ENCODE data around the gene KCNK10.

The KCNK10 gene

GRCh38 chr14:88225721-88226120 is 97.3 kb downstream of the KCNK10 start:
- TF ChIP-seq POU2F2 (IDR thresholded peaks at IDR 0.05; ENCODE audit: low read depth, low read length) (no peak), TAF1 (IDR thresholded peaks at IDR 0.05; ENCODE audit: low read depth, low read length) (no peak), PAX5 (IDR thresholded peaks at IDR 0.05; ENCODE audit: insufficient read depth, low read length, severe bottlenecking) (no peak), SPI1 (IDR thresholded peaks at IDR 0.05; ENCODE audit: low read depth, low read length) (no peak), POLR2AphosphoS5 (IDR thresholded peaks at IDR 0.05; ENCODE audit: low read depth, low read length) (no peak), POLR2A (IDR thresholded peaks at IDR 0.05; ENCODE audit: low read depth, low read length) (no peak)
- FAIRE-seq (no peak), DNase-seq (ENCODE audit: insufficient read length, low spot score) (no peak)

- FAIRE-seq: no peak
These were observed 104.8 kb downstream of the KCNK10 start for GRCh38 chr14:88218119-88218915.

DNA sequence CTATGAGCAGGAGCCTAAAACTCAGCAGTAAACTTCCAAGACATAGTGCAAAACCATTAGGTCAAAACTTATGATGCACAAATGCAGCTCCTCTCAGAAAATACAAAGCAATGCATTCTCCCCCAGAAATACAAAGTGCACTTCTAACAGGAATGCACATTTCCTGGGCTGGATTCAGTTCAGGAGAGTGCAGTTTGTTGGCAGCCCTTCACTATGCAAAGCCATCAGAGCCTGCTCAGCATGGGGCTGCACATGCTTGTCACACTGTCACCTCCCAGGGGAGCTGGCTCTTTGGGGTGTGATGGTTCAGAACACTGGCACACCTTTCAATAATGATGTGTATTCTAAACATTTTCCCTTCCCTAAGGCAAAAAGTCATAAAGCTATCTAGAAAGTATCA is 110.4 kb downstream of the KCNK10 start:
- DNase-seq (ENCODE audit: insufficient read length, low spot score) (no peak), FAIRE-seq (no peak)
- TF ChIP-seq SPI1 (IDR thresholded peaks at IDR 0.05; ENCODE audit: low read depth, low read length) (no peak), POLR2AphosphoS5 (IDR thresholded peaks at IDR 0.05; ENCODE audit: low read depth, low read length) (no peak), TAF1 (IDR thresholded peaks at IDR 0.05; ENCODE audit: low read depth, low read length) (no peak), POLR2A (IDR thresholded peaks at IDR 0.05; ENCODE audit: low read depth, low read length) (no peak), POU2F2 (IDR thresholded peaks at IDR 0.05; ENCODE audit: low read depth, low read length) (no peak), PAX5 (IDR thresholded peaks at IDR 0.05; ENCODE audit: insufficient read depth, low read length, severe bottlenecking) (no peak)

More at GRCh38 chr14:88218119-88218915, 104.8 kb downstream of the KCNK10 start:
- DNase-seq (ENCODE audit: insufficient read length, low spot score): no peak
- TF ChIP-seq POLR2AphosphoS5 (IDR thresholded peaks at IDR 0.05; ENCODE audit: low read depth, low read length) (no peak), POU2F2 (IDR thresholded peaks at IDR 0.05; ENCODE audit: low read depth, low read length) (no peak), SPI1 (IDR thresholded peaks at IDR 0.05; ENCODE audit: low read depth, low read length) (no peak), TAF1 (IDR thresholded peaks at IDR 0.05; ENCODE audit: low read depth, low read length) (no peak), PAX5 (IDR thresholded peaks at IDR 0.05; ENCODE audit: insufficient read depth, low read length, severe bottlenecking) (no peak), POLR2A (IDR thresholded peaks at IDR 0.05; ENCODE audit: low read depth, low read length) (no peak)

GRCh38 chr14:88210426-88210825 is 112.6 kb downstream of the KCNK10 start:
- TF ChIP-seq SPI1 (IDR thresholded peaks at IDR 0.05; ENCODE audit: low read depth, low read length) (no peak), POLR2A (IDR thresholded peaks at IDR 0.05; ENCODE audit: low read depth, low read length) (no peak), POLR2AphosphoS5 (IDR thresholded peaks at IDR 0.05; ENCODE audit: low read depth, low read length) (no peak), PAX5 (IDR thresholded peaks at IDR 0.05; ENCODE audit: insufficient read depth, low read length, severe bottlenecking) (no peak), POU2F2 (IDR thresholded peaks at IDR 0.05; ENCODE audit: low read depth, low read length) (no peak)
- DNase-seq (ENCODE audit: insufficient read length, low spot score): no peak
- no peak for FAIRE-seq

GRCh38 chr14:88209273-88209672 is 113.8 kb downstream of the KCNK10 start:
- no peak for FAIRE-seq
- no peak for DNase-seq (ENCODE audit: insufficient read length, low spot score)
- TF ChIP-seq TAF1 (IDR thresholded peaks at IDR 0.05; ENCODE audit: low read depth, low read length) (no peak), POLR2A (IDR thresholded peaks at IDR 0.05; ENCODE audit: low read depth, low read length) (no peak), POLR2AphosphoS5 (IDR thresholded peaks at IDR 0.05; ENCODE audit: low read depth, low read length) (no peak), POU2F2 (IDR thresholded peaks at IDR 0.05; ENCODE audit: low read depth, low read length) (no peak), PAX5 (IDR thresholded peaks at IDR 0.05; ENCODE audit: insufficient read depth, low read length, severe bottlenecking) (no peak), SPI1 (IDR thresholded peaks at IDR 0.05; ENCODE audit: low read depth, low read length) (no peak)

- no peak for DNase-seq (ENCODE audit: insufficient read length, low spot score)
- FAIRE-seq: no peak
- no peak for TF ChIP-seq SPI1 (IDR thresholded peaks at IDR 0.05; ENCODE audit: low read depth, low read length)
- no peak for TF ChIP-seq POLR2A (IDR thresholded peaks at IDR 0.05; ENCODE audit: low read depth, low read length)
- no peak for TF ChIP-seq POU2F2 (IDR thresholded peaks at IDR 0.05; ENCODE audit: low read depth, low read length)
These were observed 114.2 kb downstream of the KCNK10 start for GRCh38 chr14:88208858-88209257.

DNA sequence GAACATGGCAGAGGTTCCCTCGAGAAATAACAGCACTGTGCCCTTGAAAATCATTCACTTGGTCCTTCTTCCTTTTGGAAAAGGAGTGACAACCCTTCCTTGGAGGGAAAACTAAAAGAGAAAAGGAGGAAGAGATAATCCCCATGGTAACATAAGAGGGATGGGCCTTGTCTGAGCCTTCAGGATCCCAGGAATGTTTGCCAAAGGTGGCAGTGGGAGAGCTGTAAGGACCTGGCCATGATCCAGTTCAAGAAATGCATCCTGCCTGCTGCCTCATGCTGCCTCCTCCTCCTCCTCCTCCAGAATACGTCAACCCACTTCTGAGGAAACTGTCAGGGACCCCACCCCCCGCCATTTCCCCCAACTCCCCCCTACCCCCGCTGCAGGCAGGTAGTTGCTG is 118.8 kb downstream of the KCNK10 start:
- TF ChIP-seq TAF1 (IDR thresholded peaks at IDR 0.05; ENCODE audit: low read depth, low read length) (no peak), POU2F2 (IDR thresholded peaks at IDR 0.05; ENCODE audit: low read depth, low read length) (no peak), SPI1 (IDR thresholded peaks at IDR 0.05; ENCODE audit: low read depth, low read length) (no peak), PAX5 (IDR thresholded peaks at IDR 0.05; ENCODE audit: insufficient read depth, low read length, severe bottlenecking) (no peak), POLR2A (IDR thresholded peaks at IDR 0.05; ENCODE audit: low read depth, low read length) (no peak), POLR2AphosphoS5 (IDR thresholded peaks at IDR 0.05; ENCODE audit: low read depth, low read length) (no peak)
- no peak for DNase-seq (ENCODE audit: insufficient read length, low spot score)
- no peak for FAIRE-seq

GRCh38 chr14:88203291-88203690 is 119.8 kb downstream of the KCNK10 start:
- FAIRE-seq (no peak), DNase-seq (ENCODE audit: insufficient read length, low spot score) (no peak)
- TF ChIP-seq POLR2A (IDR thresholded peaks at IDR 0.05; ENCODE audit: low read depth, low read length): no peak
- no peak for TF ChIP-seq PAX5 (IDR thresholded peaks at IDR 0.05; ENCODE audit: insufficient read depth, low read length, severe bottlenecking)
- no peak for TF ChIP-seq POU2F2 (IDR thresholded peaks at IDR 0.05; ENCODE audit: low read depth, low read length)

DNA sequence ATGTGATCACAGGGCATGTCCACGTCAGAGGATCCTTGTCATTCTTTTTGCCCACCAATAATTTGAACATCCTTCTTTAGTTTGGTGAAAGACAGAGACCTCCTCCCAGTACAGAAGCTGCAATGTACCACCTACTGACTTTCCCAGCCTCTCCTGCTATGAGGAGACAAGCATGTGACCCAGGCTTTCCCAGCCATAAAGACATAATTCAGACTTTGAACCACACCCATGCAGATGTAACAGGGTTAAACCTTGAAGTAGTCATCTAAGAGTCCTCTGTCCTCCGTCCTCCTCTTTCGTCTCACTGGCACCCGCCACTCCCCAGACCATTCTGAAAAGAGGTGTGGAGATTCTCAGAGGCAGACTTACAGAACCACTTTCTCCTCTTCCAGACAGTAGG is 120.8 kb downstream of the KCNK10 start:
- no peak for FAIRE-seq
- no peak for DNase-seq (ENCODE audit: insufficient read length, low spot score)
- TF ChIP-seq PAX5 (IDR thresholded peaks at IDR 0.05; ENCODE audit: insufficient read depth, low read length, severe bottlenecking) (no peak), TAF1 (IDR thresholded peaks at IDR 0.05; ENCODE audit: low read depth, low read length) (no peak), POU2F2 (IDR thresholded peaks at IDR 0.05; ENCODE audit: low read depth, low read length) (no peak), POLR2AphosphoS5 (IDR thresholded peaks at IDR 0.05; ENCODE audit: low read depth, low read length) (no peak)

- TF ChIP-seq POLR2AphosphoS5 (IDR thresholded peaks at IDR 0.05; ENCODE audit: low read depth, low read length) (no peak), TAF1 (IDR thresholded peaks at IDR 0.05; ENCODE audit: low read depth, low read length) (no peak), POLR2A (IDR thresholded peaks at IDR 0.05; ENCODE audit: low read depth, low read length) (no peak), POU2F2 (IDR thresholded peaks at IDR 0.05; ENCODE audit: low read depth, low read length) (no peak), SPI1 (IDR thresholded peaks at IDR 0.05; ENCODE audit: low read depth, low read length) (no peak), PAX5 (IDR thresholded peaks at IDR 0.05; ENCODE audit: insufficient read depth, low read length, severe bottlenecking) (no peak)
- FAIRE-seq (no peak), DNase-seq (ENCODE audit: insufficient read length, low spot score) (no peak)
These were observed 121.2 kb downstream of the KCNK10 start for GRCh38 chr14:88201851-88202250.

Data from GM12891 (cell line).